ENCODE data around the gene RSAD1.

Gene RSAD1

DNA sequence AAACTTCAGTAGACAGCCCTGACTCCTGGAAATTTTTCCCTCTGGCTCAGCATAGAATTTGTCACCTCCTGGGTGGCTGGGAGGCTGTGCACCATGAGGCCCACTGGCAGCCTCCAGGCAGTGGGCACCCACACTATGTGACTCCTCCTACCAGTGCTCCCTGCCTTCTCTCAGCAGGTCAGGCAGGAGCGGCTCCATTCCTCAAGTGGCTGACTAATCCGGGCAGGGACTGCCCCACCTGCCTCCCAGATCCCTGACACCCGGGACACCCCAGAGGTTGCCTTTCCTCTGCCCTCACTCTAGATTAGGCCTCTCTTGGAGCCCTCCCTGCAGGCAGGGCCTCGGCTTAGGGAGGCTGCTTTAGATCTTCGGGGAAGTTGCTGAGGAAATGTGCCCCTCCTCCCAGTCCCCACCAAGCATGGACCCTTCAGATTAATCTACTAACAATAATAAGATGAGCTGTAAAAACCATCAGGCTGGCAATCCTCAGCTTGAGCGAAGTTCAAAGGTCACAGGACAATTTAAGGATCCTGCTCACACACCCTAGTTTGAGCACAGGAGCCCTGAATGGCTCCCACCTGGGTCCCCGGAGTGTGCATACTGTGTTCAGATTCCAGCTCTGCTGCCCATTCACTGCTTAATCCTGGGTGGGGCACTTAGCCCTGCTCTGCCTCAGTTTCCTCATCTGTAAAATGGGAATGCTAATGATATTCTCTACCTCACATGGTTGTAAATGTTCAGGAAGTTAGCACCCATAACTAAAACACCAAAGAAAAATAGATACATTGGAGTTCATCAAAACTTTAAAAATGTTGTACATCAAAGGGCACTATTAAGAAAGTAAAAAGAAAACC lies 19.6 kb downstream of the RSAD1 start:
- DNase-seq = no peak

- DNase-seq = no peak
Observed at GRCh38 chr17:50499270-50499669, 20.6 kb downstream of the RSAD1 start.

DNA sequence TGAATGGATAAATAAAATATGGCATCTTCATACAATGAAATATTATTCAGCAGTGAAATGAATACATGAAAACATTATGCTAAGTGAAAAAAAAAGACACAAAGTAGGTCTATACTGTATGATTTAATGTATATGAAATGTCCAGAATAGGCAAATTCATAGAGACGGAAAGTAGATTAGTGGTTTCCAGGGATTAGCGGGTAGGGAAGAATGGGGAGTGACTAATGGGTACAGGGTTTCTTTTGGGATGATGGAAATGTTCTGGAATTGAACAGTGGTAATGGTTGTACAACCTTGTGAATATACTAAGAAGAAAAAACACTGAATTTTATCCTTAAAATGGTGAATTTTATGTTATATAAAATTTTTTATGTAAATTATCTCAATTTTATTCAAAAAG lies 21.1 kb downstream of the RSAD1 start:
- DNase-seq = no peak

GRCh38 chr17:50501054-50501453 lies 22.4 kb downstream of the RSAD1 start:
- DNase-seq = no peak

DNA sequence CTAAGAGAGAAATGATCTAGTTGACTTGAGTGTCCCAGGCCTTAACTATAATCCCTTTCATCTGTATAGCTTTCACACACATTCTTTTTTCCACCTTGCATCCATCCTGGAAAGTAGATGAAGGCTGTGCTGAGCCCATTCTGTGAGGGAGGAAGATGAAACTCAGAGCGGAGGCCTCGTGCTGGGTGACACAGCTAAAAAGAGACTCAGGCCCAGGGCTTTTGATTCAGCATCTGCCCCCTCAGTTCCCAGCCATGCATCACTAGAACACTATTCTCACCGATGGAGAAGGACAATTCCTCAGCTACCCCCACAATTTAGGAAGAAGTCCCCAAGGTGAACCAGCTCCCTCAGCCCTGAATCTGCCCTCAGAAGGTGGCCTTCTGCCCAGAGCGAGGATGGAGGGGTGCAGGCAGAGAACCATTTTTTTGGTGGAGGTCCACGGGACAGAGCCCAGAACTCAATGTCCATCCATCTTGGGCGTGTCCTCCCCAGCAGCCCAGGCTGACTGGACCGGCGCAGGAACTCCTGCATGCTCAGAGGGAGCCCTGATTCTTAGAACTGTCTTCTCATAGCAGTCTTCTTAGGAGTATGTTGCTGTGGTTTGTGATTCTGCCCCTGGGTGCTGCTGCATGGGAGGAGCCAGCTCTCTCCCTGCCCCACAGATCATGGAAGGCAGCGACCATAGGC lies 23.8 kb downstream of the RSAD1 start:
- DNase-seq = no peak

DNA sequence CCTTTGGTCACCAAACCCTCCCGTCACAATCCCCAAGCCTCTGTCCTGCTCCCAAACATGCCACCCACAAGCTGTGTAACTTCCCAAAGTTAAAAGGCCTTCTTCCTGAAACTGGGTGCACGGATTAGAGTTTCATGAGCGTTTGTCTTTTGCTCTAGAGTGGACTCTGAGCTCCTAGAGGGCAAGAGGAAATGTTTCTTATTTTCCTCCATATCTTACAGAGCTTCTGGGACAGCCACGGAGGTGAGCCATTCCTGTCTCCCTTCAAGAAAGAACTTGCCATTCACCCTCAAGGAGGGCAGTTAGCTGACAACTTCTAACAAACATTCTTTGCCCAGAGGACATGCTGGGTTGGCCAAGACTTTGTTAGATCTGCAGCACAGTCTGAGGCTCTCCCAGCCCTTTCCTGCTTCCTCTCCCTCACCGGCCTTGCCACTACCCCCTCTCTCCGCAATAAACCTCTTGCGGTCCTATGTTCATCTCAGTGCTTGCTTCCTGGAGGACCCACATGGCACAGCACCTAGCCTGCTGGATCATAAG lies 27.0 kb downstream of the RSAD1 start:
- DNase-seq = no peak

DNA sequence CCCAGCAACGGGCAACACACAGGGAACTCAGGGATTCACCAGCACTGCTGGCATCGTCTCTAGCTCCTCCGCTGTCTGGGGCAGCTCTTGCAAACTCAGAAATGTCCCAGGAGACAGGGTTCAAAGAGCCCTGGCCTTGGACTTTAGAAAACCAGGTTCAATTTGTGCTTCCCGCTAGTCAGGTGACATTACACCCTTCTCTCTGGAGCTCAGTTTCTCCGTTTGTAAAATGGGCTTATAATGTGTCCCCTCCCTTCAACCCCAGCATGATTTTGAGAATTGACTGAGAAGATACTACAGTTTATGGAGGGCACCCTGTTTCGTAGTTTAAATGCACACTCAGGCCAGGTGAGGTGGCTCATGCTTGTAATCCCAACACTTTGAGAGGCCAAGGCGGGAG lies 27.6 kb downstream of the RSAD1 start:
- DNase-seq = no peak

DNA sequence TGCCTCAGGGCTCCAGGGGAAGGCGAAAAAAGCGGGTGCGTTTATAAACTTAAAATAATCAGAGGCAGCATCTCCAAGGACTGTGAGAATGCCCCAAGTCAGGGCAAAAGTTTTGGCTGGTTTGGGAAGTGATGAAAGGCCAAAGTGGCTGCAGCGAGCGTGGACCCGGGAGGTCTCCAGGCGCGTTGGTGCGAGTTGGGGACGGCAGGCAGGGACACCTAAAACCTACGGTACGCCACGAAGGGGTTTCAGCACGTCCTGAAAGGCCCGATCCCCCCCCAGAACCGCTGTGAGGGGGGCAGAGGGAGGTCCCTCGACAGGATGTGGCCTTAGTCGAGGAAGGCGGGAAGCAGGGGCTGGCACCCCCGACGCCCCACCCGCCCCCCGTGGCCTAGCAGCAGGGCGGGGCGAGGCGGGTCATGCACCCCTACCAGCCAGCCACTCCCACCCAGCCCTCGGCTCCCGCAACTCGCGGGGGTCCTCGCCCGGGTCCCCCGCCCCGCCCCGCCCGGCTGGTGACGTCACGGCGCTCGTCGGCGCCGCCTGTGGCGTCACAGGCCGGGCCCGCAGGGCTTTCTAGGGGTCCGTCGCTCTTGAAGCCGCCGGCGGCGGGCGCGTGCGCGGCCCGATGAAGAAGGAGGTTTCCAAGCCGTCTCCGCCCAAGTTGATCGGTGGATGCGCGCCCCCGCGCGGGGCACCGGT lies 29.4 kb downstream of the RSAD1 start, which contains the start of gene MYCBPAP:
TSS of gene MYCBPAP (plus strand) at position 569 of the 702 bp plus-strand sequence. CDS start 236 bp downstream, outside the sequence.
- DNase-seq = peak; percentile 48 to 62

GRCh38 chr17:50508573-50509460 lies 30.2 kb downstream of the RSAD1 start:
- DNase-seq = no peak

DNA sequence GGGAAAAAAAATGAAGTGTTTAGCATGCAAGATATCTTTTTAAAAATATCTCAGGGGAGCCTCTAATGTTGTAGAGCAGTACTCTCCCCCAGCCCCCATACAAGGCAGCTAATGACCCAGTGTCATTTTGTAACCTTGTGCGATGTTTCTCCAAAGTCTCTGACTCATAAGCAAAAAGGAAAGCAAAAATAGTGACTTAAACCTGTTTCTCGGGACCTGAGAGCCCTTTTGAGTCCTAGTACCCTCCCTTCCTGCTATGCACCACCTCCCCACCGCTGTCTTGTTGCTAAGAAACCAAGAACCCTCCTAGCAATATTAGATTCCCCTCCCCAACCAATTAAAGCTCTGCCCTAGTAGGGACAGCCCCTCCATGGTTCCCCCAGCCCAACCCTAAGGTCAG lies 32.4 kb downstream of the RSAD1 start:
- DNase-seq = no peak

GRCh38 chr17:50513495-50513894 lies 34.8 kb downstream of the RSAD1 start:
- no peak for DNase-seq

- DNase-seq = no peak
Observed at GRCh38 chr17:50514388-50514787, 35.7 kb downstream of the RSAD1 start.

- DNase-seq = no peak
Observed at GRCh38 chr17:50514936-50515702, 36.5 kb downstream of the RSAD1 start.

DNA sequence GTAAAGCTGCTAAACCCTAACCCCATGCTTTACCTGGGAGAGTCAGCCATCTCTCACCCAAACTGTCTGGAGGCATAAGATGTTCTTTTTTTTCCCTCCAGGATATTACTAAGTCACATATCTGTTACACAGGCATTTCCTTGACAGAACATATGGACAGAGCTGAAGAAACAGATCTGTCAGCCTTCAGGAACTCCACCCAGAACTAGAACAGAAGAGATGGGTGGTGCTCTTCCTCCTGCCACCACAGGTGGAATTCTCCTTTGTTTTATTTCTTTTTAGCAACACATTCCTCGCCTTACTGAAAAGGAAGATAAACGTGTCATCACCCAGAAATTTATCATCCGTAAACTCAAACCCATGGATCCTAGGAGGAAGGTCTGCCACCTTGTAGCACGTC lies 38.4 kb downstream of the RSAD1 start:
- no peak for DNase-seq

DNA sequence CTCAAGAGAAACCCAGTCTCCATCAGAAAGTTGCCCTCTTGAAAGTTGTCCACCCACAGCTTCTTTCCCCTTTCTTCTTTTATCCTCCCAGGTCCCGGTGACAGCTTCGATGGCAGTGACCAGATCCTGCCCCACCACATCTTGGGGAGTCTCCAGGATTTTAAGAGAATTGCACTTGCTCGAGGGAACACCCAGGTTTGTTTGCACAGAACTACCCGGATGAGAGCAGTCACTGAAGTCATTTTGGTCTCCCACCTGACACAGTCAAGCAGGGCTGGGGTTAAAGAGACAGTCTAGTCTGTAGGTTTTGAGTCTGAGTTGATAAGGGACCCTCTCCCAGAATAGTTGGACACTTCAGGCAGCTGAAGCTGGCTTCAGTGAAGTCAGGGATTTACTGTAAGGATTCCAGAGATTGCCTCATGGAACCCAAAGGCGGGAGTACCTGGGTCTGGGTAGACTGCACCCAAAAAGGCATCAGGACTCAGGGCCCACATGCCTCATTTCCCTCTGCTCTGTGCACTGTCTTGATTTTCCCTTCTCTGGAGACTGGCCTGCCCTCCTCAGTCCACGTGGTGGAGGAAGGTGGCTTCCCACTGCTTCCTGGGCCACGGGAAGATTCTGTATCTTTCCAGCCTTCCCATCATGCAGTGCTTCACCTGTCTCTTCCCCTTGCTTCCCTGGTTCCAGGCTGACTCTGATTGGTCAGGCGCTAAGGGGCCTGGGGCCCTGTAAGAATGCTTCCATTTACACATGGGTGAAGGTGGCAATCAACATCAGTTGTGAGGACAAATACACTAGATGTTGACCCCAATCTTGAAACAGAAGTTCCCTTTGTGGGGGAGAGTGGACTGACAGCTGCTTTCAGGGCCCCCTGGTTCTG lies 39.1 kb downstream of the RSAD1 start:
- DNase-seq = no peak

DNA sequence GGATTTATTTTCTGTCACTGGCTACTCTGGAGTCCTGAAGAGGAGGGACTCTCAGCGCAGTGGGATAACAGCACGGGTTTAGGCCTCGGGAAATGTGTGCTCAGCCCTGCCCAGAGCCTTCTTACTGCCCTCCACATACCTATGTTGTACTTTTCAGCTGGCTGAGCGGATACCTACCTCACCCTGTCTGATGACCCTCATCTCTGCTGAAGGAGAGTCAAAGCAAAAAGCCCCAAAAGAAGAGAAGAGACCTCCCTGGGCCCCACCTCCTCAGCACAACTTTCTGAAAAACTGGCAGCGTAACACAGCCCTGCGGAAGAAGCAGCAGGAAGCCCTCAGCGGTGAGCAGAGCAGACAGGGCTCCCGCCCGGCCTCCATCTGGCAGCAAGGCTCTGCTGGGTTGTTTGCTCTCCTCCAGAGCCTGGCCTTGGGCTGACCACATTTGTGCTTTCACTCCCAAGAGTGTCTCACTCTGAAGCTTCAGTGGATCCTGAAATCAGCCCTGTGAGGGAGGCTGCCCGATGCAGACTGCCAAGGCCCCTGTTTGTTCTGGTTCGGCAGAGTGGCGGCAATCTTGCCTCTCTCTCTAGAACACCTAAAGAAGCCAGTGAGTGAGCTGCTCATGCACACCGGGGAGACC lies 39.8 kb downstream of the RSAD1 start:
- DNase-seq = no peak

- no peak for DNase-seq
Observed at GRCh38 chr17:50519141-50519834, 40.6 kb downstream of the RSAD1 start.

GRCh38 chr17:50520483-50520882 lies 41.8 kb downstream of the RSAD1 start:
- no peak for DNase-seq

DNA sequence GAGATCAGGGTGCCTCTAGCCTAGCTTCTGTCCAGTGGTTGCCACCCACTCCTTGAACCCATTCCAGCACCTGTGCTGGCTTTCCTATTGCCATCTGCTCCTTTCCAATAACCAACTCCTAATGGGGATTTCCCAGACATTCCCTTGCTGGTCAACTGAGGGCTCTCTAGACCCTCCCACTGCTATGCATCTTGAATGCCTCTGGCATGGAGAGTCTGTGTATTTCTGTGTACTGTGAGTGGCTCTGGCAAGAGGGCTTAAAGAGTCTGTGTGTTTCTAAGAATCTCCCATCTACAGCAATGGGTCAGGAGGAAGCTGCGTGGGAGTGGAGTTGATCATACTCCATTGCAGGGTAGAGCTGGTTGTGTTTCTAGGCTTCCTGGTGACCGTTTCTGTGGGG lies 42.9 kb downstream of the RSAD1 start:
- no peak for DNase-seq
